ENCODE measurements around the gene CPED1.
"Not testable (repeated sequence)": the region's sequence is repeated elsewhere in the genome, so short reads cannot be mapped to it uniquely, and the experiment has no call there.

Gene CPED1

DNA sequence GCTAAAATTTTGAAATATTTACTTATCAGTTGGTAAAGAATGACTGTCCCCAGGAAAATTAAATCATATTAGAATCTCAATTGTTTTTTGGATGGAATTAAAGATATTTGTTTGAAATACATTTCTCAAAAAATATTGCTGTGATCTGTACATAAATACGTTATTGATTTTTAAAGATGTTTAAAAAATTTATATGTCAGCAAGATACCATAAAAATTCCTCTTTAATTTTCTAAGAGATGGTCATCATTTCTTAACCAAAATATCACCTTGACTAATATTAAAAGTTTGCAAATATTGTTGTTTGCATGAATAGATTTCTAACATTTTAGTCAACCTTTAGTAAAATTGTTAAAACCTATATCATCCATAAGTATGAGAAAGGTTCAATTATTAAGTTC, 192.8 kb downstream of the CPED1 start:
- Mint-ChIP-seq H3K27me3 (no peaks in the 10 kb centered on the region), H3K36me3 (ENCODE audit: low read depth) (no peaks in the 10 kb centered on the region), H3K4me3 (no peak overlapping the region), H3K27ac (no peak overlapping the region), H3K4me1 (ENCODE audit: low read depth) (no peaks in the 10 kb centered on the region), H3K9me3 (no peaks in the 10 kb centered on the region)
- intact Hi-C loops (cut with micrococcal nuclease): no loop called here

DNA sequence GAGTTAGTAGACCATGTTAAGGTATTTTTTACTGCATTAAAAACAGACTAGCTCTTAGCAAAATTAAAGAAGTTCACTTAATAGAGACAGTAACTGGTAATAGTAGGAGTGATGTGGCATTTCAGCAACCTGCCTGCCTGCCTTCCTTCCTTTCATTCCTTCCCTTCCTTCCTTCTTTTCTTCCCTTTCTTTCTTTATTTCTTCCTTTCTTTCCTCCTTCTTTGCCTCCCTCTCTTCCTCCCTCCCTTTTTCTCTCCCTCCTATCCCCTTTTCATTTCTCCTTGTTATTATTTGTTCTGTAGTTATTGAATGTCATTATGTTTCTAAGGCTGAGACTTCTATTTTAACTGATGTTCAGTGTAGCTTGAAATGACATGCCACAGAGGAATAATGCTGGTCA, 193.8 kb downstream of the CPED1 start:
- intact Hi-C loops (cut with micrococcal nuclease): no loop called here
- Mint-ChIP-seq H3K4me3 (no peak overlapping the region), H3K4me1 (ENCODE audit: low read depth) (peaks cover 4% of the 10 kb centered on the region), H3K27ac (no peak overlapping the region), H3K9me3 (no peaks in the 10 kb centered on the region), H3K27me3 (no peaks in the 10 kb centered on the region), H3K36me3 (ENCODE audit: low read depth) (no peaks in the 10 kb centered on the region)

DNA sequence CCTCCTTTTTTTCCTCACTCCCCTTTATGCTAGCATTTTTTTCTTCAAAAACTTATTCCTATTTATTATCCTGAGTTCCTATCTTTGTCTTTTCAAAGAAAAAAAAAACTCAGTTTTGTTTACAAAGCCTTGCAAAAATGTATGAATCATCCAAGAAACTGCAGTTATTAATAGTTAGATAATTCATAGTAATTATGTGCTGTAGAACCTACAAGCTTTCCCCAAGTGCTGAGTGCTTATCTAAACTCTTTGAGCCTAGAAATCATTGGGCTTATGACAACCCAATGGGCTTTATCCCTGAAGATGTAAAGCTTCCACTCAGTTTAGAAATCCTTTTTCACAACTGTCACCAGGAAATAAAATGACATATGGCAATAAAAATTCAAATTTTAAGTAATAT, 194.4 kb downstream of the CPED1 start:
- H3K36me3 Mint-ChIP-seq (ENCODE audit: low read depth): no peaks in the 10 kb centered on the region
- no peaks in the 10 kb centered on the region for H3K9me3 Mint-ChIP-seq
- no peak overlapping the region for H3K27ac Mint-ChIP-seq
- peaks cover 6% of the 10 kb centered on the region for H3K4me1 Mint-ChIP-seq (ENCODE audit: low read depth)
- H3K27me3 Mint-ChIP-seq: no peaks in the 10 kb centered on the region
- no peak overlapping the region for H3K4me3 Mint-ChIP-seq
- intact Hi-C loops (cut with micrococcal nuclease): no loop called here

DNA sequence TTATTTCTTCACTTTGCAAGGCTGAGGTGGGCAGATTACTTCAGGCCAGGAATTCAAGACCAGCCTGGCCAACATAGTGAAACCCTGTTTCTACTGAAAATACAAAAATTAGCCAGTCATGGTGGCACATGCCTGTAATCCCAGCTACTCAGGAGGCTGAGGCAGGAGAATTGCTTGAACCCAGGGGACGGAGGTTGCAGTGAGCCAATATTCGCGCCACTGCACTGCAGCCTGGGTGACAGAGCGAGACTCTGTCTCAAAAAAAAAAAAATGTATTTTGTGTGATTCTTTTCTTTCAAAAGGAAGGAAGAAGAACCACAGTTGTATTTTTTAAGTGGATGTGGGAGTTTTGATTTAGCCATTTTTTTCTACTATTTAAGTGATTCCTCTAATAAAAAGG, 195.4 kb downstream of the CPED1 start:
- H3K4me1 Mint-ChIP-seq (ENCODE audit: low read depth); H3K27me3 Mint-ChIP-seq; H3K9me3 Mint-ChIP-seq; H3K36me3 Mint-ChIP-seq (ENCODE audit: low read depth); H3K27ac Mint-ChIP-seq; H3K4me3 Mint-ChIP-seq; intact Hi-C loops (cut with micrococcal nuclease): not testable (repeated sequence)

DNA sequence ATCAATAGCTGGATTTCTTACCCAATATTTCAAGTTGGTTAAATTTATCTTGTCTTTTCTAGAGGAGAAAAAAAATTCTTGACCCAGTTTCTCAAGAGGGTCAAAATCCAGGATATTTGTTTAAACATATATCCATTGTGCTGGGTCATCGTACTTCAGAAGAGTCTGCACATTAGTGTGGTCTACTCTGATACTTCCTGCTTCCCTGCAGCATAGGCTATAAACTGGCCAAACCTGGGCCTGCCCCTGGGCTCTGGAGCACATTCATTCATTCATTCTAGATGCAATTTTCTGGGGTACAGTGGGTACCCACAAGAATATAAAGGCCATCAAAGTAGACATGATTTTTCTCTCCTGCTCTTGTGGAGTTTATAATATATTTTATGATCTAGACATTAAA, 198.2 kb downstream of the CPED1 start:
- H3K27me3 Mint-ChIP-seq: no peaks in the 10 kb centered on the region
- peaks cover 6% of the 10 kb centered on the region for H3K4me1 Mint-ChIP-seq (ENCODE audit: low read depth)
- no peak overlapping the region for H3K4me3 Mint-ChIP-seq

DNA sequence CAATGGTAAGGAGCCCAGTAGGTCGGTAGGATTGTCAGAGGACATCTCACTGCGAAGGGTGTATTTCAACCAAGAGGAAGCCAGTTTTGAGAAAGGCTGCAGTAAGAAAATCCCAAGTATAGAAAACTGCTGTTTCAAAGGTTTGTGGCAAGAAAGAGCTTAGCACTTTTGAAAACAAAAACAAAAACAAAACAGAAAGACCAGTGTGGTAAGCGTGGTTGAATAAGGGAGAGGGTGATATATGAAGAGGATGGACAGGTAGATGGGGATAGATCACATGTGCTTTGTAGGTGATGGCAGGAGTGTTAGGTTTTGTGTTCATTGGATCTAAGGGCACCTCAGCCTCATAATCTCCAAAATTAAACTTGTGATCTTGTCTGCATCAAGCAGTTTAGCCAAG, 198.7 kb downstream of the CPED1 start:
- Mint-ChIP-seq H3K4me3 (no peak overlapping the region), H3K27ac (no peak overlapping the region), H3K9me3 (peaks cover 17% of the 10 kb centered on the region), H3K4me1 (ENCODE audit: low read depth) (peaks cover 6% of the 10 kb centered on the region), H3K36me3 (ENCODE audit: low read depth) (no peaks in the 10 kb centered on the region), H3K27me3 (no peaks in the 10 kb centered on the region)
- intact Hi-C loops (cut with micrococcal nuclease): no loop called here

More for the DNA sequence above, 198.2 kb downstream of the CPED1 start:
- Mint-ChIP-seq H3K9me3 (peaks cover 17% of the 10 kb centered on the region), H3K27ac (no peak overlapping the region), H3K36me3 (ENCODE audit: low read depth) (no peaks in the 10 kb centered on the region)
- intact Hi-C loops (cut with micrococcal nuclease): no loop called here

DNA sequence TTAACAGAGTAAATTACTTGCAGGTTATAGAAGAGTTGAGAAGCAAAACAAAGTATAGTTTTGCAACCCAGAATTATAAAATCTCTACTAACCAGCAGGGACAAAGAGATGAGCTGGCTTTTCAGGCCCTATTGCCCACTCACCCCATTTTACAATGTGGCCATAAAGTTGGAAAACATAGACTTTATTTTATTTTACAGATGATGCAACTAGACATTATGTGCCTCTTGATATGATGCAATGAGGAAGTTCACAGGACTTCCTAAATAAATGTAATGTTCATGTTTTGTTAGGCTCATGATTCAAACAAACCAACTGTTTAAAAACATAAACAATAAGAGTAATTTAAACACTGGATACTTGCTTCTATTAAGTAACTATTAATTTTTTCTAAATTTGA, 199.2 kb downstream of the CPED1 start:
- H3K9me3 Mint-ChIP-seq: peaks cover 17% of the 10 kb centered on the region
- H3K36me3 Mint-ChIP-seq (ENCODE audit: low read depth): no peaks in the 10 kb centered on the region

DNA sequence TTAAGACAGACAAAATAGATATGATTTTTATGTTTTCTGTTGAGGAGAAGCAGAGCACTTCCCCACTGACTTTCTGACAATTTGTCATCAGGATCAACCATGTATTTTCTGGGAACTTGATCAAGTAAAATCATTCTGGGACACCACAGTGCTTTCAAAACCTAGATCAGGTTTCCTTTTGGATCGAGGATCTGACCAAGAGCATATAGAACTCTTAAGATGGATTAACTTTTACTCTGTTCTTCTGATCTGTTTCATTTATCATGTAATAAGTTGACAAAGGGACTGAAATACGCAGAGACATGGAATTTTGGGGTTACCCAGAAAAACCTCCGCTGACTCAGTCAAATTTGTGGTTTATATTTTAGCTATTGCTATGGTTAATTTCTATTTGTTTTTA, 204.3 kb downstream of the CPED1 start:
- intact Hi-C loops (cut with micrococcal nuclease): no loop called here
- Mint-ChIP-seq H3K27ac (no peak overlapping the region), H3K4me3 (no peak overlapping the region), H3K27me3 (no peaks in the 10 kb centered on the region), H3K4me1 (ENCODE audit: low read depth) (no peaks in the 10 kb centered on the region), H3K36me3 (ENCODE audit: low read depth) (no peaks in the 10 kb centered on the region), H3K9me3 (peaks cover 17% of the 10 kb centered on the region)

More for the DNA sequence above, 199.2 kb downstream of the CPED1 start:
- intact Hi-C loops (cut with micrococcal nuclease): no loop called here
- H3K4me3 Mint-ChIP-seq: no peak overlapping the region
- no peak overlapping the region for H3K27ac Mint-ChIP-seq
- H3K27me3 Mint-ChIP-seq: no peaks in the 10 kb centered on the region
- H3K4me1 Mint-ChIP-seq (ENCODE audit: low read depth): peaks cover 6% of the 10 kb centered on the region

DNA sequence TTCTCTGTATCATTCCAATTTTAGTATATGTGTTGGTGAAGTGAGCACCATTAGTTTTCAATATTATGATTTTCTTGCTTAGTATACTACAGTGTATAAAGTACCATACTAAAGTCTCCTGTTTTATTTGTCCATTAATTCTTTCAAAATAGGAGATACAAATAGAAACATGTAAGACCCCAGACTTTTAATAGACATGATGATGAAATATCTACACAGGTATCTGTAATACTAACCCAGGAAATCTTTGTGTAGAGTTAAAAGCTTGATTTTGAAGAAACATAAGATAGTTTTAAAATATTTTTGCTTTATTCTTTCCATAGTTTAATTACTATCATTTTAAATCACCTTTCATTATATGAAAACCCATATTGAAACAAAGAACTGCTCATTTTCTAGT, 206.5 kb downstream of the CPED1 start:
- no peak overlapping the region for H3K4me3 Mint-ChIP-seq
- intact Hi-C loops (cut with micrococcal nuclease): no loop called here
- no peaks in the 10 kb centered on the region for H3K27me3 Mint-ChIP-seq
- no peak overlapping the region for H3K27ac Mint-ChIP-seq
- H3K9me3 Mint-ChIP-seq: no peaks in the 10 kb centered on the region
- no peaks in the 10 kb centered on the region for H3K36me3 Mint-ChIP-seq (ENCODE audit: low read depth)
- H3K4me1 Mint-ChIP-seq (ENCODE audit: low read depth): no peaks in the 10 kb centered on the region

DNA sequence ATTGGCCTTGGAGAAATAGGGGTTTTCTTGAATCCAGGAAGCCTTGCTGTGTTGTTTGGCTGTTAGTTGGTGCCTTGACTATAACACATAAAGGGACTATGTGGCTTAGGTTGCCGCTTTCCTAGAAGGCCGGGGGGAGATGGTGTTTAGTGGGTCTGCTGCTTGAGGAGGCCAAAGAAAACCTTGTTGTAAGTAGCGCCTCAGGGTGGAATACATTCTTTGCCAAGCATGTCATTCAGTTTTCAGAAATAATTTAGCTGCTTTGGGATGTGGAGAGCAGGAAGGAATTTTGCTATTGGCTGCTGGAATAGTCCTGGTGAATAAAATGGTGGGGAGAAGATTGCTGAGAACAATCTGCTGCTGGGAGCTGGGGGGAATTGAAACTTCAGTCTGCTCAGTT, 207.4 kb downstream of the CPED1 start:
- Mint-ChIP-seq H3K27me3 (no peaks in the 10 kb centered on the region), H3K4me3 (no peak overlapping the region), H3K27ac (no peak overlapping the region), H3K9me3 (no peaks in the 10 kb centered on the region), H3K4me1 (ENCODE audit: low read depth) (no peaks in the 10 kb centered on the region), H3K36me3 (ENCODE audit: low read depth) (no peaks in the 10 kb centered on the region)
- intact Hi-C loops (cut with micrococcal nuclease): no loop called here

DNA sequence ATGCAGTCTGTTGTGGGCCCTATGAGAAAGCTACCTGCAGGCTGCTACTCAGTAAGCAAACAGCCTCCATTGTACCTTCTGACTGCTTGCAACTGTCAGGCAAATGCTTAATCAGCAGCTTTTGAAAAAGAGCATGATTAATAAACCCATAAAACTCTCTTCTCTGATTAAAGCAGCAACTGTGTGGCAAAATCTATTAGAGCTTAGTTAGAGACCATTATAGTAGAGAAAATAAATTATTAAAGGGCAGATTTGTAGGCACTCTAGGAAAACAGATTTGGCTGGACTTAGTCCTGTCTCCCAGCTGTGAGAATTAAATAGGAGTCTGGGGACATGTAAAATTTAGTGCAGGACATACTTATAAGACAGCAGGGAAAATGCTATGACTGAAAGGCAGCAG, 207.8 kb downstream of the CPED1 start:
- Mint-ChIP-seq H3K36me3 (ENCODE audit: low read depth) (no peaks in the 10 kb centered on the region), H3K27ac (no peak overlapping the region), H3K27me3 (no peaks in the 10 kb centered on the region), H3K4me1 (ENCODE audit: low read depth) (no peaks in the 10 kb centered on the region), H3K9me3 (no peaks in the 10 kb centered on the region), H3K4me3 (no peak overlapping the region)
- intact Hi-C loops (cut with micrococcal nuclease): no loop called here

DNA sequence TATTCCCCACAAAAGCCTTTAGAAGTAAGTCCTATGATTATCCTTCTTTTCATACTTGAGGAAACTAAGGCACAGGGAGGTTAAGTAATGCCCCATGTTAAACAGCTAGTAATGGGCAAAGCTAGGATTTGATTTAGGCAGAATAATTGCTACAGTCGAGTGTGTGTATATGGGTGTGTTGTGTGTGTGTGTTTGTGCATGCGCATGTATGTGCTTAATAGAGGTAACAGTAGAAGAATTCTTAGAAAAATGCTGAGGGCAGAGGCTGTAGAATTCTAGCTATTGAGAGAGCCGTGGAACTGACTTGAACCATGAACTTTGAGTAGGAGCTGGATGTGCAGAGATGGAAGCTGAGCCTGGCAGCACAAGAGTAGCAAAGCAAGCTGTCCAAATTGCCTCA, 208.9 kb downstream of the CPED1 start:
- Mint-ChIP-seq H3K27ac (no peak overlapping the region), H3K36me3 (ENCODE audit: low read depth) (no peaks in the 10 kb centered on the region), H3K4me3 (no peak overlapping the region), H3K4me1 (ENCODE audit: low read depth) (no peaks in the 10 kb centered on the region), H3K9me3 (no peaks in the 10 kb centered on the region), H3K27me3 (no peaks in the 10 kb centered on the region)
- intact Hi-C loops (cut with micrococcal nuclease): no loop called here

DNA sequence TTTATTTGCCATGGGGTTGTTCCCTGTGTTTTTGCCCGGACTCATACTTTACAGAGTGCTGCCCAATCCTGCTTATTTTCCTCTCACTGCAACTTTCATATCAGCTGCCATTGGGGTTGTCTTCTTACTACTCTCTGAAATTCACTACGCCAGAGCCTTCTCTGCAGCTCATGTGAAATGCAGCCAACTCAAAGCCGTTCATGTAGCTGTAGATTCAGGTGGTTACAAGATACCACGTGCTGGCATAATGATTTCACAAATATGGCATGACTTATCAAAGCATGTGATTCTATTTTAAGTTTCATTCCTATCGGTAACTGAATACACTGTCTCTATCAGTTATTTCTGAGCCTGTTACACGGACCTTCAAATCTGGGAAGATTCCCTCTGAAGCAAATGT, 210.0 kb downstream of the CPED1 start:
- Mint-ChIP-seq H3K27ac (no peak overlapping the region), H3K9me3 (no peaks in the 10 kb centered on the region), H3K36me3 (ENCODE audit: low read depth) (no peaks in the 10 kb centered on the region), H3K4me3 (no peak overlapping the region), H3K4me1 (ENCODE audit: low read depth) (no peaks in the 10 kb centered on the region), H3K27me3 (no peaks in the 10 kb centered on the region)
- intact Hi-C loops (cut with micrococcal nuclease): no loop called here

DNA sequence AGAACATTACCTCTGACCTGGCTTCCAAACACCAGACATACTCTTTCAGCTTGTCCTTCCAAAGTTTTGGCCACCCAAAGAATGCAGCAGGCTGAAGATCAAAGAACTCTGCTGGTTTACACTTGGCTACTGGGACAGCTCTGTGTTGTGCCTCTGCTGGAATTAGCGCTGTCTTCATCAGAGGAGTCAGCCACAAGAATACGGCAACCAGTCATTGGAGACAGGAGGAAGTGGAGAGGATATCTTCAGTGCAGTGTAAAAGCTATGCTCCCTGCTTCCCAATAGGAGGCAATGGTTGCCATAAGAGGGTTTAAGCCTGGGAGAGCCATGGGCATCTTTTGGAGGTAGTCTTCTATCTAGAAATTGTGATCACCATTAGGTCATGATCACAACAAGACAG, 213.6 kb downstream of the CPED1 start:
- Mint-ChIP-seq H3K4me3 (no peak overlapping the region), H3K36me3 (ENCODE audit: low read depth) (no peaks in the 10 kb centered on the region)

DNA sequence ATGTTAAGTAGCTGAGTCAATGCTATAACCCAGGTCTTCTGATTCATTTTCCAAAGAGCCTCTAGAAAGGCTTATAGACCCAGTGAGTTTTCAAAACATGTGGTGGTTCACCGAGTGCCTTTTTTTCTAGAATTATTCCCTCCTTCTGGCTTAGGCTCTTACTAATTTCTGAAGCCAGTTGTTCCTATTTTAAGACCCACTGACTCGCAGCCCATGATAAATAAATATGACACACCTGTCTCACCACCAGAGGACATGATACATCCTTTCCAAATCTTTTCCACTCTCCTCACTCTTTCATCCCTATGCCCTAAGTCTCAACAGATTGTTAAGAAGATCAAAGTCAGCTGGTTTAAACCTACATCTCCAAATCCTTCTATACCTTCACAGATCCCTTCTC, 214.3 kb downstream of the CPED1 start:
- no peaks in the 10 kb centered on the region for H3K4me1 Mint-ChIP-seq (ENCODE audit: low read depth)
- H3K36me3 Mint-ChIP-seq (ENCODE audit: low read depth): no peaks in the 10 kb centered on the region
- no peaks in the 10 kb centered on the region for H3K27me3 Mint-ChIP-seq
- intact Hi-C loops (cut with micrococcal nuclease): no loop called here
- no peak overlapping the region for H3K27ac Mint-ChIP-seq
- no peaks in the 10 kb centered on the region for H3K9me3 Mint-ChIP-seq
- no peak overlapping the region for H3K4me3 Mint-ChIP-seq

More for the DNA sequence above, 213.6 kb downstream of the CPED1 start:
- no peaks in the 10 kb centered on the region for H3K27me3 Mint-ChIP-seq
- H3K9me3 Mint-ChIP-seq: no peaks in the 10 kb centered on the region
- H3K27ac Mint-ChIP-seq: no peak overlapping the region
- intact Hi-C loops (cut with micrococcal nuclease): no loop called here
- H3K4me1 Mint-ChIP-seq (ENCODE audit: low read depth): no peaks in the 10 kb centered on the region

DNA sequence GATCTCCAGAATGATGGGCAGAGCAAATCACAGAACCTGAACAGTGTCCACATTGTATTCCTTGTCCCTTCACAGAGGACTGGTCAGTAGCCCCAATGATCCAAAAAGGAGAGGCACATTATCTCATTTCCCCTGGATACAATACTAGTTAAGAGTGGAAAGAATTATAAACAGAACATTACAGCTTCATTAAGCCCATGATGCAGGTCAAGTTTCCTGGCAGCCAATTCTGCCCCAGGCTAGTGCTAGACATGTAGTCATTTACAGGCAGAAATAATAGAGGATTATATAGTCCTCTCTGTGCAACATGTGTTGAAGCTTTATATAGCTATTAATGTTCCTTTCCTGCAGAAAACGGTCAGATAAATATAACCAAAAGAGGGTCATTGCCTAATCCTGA, 216.0 kb downstream of the CPED1 start:
- Mint-ChIP-seq H3K27ac (no peak overlapping the region), H3K4me1 (ENCODE audit: low read depth) (no peaks in the 10 kb centered on the region), H3K36me3 (ENCODE audit: low read depth) (no peaks in the 10 kb centered on the region), H3K4me3 (no peak overlapping the region), H3K9me3 (no peaks in the 10 kb centered on the region), H3K27me3 (no peaks in the 10 kb centered on the region)
- intact Hi-C loops (cut with micrococcal nuclease): no loop called here
